HepG2 (cell line): ENCODE results near the gene FRAS1. TPM values are rescaled to one million over a fixed set of nuclear protein-coding genes. Genes with fewer than 3 reads are reported as not detected.

Source experiments
- polyA plus RNA-seq, 8 experiments: library from polyadenylated mRNA; depleted of rRNA in 3 of 8; stranded (reverse) in 7 of 8; unstranded in 1 of 8; fragments of >200 nt; fragmentation: Illumina TruSeq in 4 of 8; extraction: Trizol in 4 of 8; gene quantifications; 2 replicates each; pipeline versions ENCODE4 v1.2.1 to v1.2.3, GENCODE V29; 2011 to 2016; ENCODE audit warnings: low read depth in 4 of 8, missing spikeins in 1 of 8, mixed read lengths in 1 of 8; ENCODE audit not compliant: insufficient read depth in 1 of 8
- total RNA-seq, 5 experiments: library from RNA; depleted of rRNA; stranded (reverse); fragments of >200 nt; fragmentation: Illumina TruSeq; extraction: Trizol; gene quantifications; 2 replicates each; pipeline ENCODE4 v1.2.3, GENCODE V29; 2016; ENCODE audit warnings: low read depth in 1 of 5
- TF ChIP-seq, protein P1 (sequence below): IDR thresholded peaks from 2 replicates; pipeline ENCODE4 v1.6.1; 2016; ENCODE audit warnings: missing biosample characterization, missing genetic modification reagents, low read depth
- TF ChIP-seq, protein P2 (sequence below): sonication (generic); formaldehyde crosslinking; IDR thresholded peaks from 2 replicates; pipeline ENCODE4 v1.5.0; 2020; ENCODE audit warnings: mild to moderate bottlenecking, missing genetic modification reagents, moderate library complexity
- TF ChIP-seq, protein P3 (sequence below): IDR thresholded peaks from 2 replicates; pipeline ENCODE4 v1.6.1; 2012; ENCODE audit warnings: low read length, improper control_type of control experiment
- TF ChIP-seq, protein P4 (sequence below): sonication (generic); formaldehyde crosslinking; IDR thresholded peaks from 2 replicates; pipeline ENCODE4 v1.8.0; 2022; ENCODE audit warnings: missing genetic modification reagents, low read depth, mild to moderate bottlenecking, borderline replicate concordance

The FRAS1 gene
- total and polyA plus RNA-seq, 2 of the 13 experiments (the other 11 are each of a cell fraction or from before 2014, with no cell fraction given): 22.5 to 31.6 TPM

DNA sequence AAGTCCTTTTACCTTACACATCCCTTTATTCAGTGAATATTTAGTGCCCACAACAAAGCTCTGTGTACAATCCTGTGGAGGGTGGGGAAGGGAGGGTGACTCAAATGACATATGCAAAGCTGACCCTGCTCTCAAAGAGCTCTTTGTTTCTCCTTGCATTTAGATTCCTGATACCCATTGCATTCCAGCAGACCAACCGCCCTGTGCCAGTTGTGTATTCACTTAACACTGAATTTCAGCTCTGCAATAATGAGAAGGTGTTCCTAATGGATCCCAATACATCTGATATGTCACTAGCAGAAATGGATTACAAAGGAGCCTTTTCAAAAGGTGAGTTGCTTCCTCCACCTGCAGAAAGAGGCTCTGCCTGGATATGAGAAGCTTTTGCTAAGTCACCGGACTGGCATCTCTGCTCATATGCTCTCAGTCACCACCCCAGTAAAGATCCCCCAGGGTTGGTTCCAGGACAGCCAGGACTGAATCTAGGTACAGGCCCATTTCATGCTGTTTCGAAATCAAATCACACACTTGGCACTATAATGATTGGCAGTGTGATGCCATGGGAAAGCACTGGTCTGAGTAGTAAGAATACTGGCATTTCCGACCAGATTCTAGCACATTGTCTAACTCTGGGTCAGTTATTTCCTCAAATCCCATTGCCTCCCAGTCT is 477.3 kb downstream of the FRAS1 start (continued):
- TF ChIP-seq, protein P1, sequence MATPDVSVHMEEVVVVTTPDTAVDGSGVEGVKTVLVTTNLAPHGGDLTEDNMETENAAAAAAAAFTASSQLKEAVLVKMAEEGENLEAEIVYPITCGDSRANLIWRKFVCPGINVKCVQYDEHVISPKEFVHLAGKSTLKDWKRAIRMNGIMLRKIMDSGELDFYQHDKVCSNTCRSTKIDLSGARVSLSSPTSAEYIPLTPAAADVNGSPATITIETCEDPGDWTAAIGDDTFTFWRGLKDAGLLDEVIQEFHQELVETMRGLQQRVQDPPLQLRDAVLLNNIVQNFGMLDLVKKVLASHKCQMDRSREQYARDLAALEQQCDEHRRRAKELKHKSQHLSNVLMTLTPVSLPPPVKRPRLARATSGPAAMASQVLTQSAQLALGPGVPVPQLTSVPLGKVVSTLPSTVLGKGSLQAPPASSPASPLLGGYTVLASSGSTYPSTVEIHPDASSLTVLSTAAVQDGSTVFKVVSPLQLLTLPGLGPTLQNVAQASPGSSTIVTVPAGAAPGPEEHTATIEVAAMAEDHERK (CRISPR knock-in tag): no peak
- TF ChIP-seq, protein P2, sequence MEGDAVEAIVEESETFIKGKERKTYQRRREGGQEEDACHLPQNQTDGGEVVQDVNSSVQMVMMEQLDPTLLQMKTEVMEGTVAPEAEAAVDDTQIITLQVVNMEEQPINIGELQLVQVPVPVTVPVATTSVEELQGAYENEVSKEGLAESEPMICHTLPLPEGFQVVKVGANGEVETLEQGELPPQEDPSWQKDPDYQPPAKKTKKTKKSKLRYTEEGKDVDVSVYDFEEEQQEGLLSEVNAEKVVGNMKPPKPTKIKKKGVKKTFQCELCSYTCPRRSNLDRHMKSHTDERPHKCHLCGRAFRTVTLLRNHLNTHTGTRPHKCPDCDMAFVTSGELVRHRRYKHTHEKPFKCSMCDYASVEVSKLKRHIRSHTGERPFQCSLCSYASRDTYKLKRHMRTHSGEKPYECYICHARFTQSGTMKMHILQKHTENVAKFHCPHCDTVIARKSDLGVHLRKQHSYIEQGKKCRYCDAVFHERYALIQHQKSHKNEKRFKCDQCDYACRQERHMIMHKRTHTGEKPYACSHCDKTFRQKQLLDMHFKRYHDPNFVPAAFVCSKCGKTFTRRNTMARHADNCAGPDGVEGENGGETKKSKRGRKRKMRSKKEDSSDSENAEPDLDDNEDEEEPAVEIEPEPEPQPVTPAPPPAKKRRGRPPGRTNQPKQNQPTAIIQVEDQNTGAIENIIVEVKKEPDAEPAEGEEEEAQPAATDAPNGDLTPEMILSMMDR (CRISPR knock-in tag): no peak
- TF ChIP-seq, protein P3, sequence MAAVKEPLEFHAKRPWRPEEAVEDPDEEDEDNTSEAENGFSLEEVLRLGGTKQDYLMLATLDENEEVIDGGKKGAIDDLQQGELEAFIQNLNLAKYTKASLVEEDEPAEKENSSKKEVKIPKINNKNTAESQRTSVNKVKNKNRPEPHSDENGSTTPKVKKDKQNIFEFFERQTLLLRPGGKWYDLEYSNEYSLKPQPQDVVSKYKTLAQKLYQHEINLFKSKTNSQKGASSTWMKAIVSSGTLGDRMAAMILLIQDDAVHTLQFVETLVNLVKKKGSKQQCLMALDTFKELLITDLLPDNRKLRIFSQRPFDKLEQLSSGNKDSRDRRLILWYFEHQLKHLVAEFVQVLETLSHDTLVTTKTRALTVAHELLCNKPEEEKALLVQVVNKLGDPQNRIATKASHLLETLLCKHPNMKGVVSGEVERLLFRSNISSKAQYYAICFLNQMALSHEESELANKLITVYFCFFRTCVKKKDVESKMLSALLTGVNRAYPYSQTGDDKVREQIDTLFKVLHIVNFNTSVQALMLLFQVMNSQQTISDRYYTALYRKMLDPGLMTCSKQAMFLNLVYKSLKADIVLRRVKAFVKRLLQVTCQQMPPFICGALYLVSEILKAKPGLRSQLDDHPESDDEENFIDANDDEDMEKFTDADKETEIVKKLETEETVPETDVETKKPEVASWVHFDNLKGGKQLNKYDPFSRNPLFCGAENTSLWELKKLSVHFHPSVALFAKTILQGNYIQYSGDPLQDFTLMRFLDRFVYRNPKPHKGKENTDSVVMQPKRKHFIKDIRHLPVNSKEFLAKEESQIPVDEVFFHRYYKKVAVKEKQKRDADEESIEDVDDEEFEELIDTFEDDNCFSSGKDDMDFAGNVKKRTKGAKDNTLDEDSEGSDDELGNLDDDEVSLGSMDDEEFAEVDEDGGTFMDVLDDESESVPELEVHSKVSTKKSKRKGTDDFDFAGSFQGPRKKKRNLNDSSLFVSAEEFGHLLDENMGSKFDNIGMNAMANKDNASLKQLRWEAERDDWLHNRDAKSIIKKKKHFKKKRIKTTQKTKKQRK: no peak
- TF ChIP-seq, protein P4, sequence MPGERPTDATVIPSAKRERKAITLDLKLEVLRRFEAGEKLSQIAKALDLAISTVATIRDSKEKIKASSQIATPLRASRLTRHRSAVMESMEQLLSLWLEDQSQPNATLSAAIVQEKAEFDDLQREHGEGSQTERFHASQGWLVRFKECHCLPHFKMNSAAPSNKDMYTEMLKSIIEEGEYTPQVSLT (CRISPR knock-in tag): no peak
